NT2/D1 (cell line): ENCODE results near the gene TMEM203.

Experiments used
- SUZ12 ChIP-seq: IDR thresholded peaks from 2 replicates; pipeline ENCODE4 v1.6.1; 2011; ENCODE audit not compliant: insufficient read length, insufficient read depth; ENCODE audit errors: extremely low read depth
- YY1 ChIP-seq: IDR thresholded peaks from 2 replicates; pipeline ENCODE4 v1.6.1; 2011; ENCODE audit not compliant: insufficient read length, insufficient read depth
- ZNF274 ChIP-seq: IDR thresholded peaks from 2 replicates; pipeline ENCODE4 v1.6.1; 2011; ENCODE audit warnings: mild to moderate bottlenecking, low read depth, low read length

DNA sequence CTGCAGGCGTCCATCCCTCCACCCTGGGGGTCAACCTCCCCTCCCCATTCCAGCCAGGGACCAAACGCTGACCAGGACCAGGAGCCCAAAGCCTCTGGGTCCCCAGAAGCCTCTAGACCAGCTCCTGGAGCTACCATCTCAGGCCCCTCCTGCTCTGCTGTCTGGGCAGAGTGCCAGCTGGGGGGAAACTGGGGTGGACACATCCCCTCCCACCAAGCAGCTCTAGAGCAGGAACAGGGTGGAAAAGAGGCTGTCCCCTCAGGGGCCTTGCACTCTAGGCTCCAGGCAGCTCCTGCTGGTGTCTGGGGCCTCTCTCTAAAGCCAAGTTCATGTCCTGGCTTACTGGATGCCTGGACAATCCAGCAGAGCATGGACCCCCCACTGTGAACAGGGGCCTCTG lies 12.6 kb downstream of the TMEM203 start:
- TF ChIP-seq YY1 (no peak), ZNF274 (no peak), SUZ12 (no peak)
